Fibroblast of villous mesenchyme (primary cell): ENCODE data around the gene MAL. TPM values are rescaled to one million over a fixed set of nuclear protein-coding genes. Genes with fewer than 3 reads are reported as not detected.

Source experiments
- DNase-seq: peaks from one replicate; pipeline ENCODE4 v3.0.0-alpha.2; 2010; ENCODE audit warnings: low read depth
- H3K4me3 ChIP-seq: 2 replicates; pipeline ENCODE4 v1.5.1; 2011; ENCODE audit warnings: low read depth, mild to moderate bottlenecking, low read length
- CTCF ChIP-seq: IDR thresholded peaks from 2 replicates; pipeline ENCODE4 v1.5.1; 2012; ENCODE audit warnings: low read depth, mild to moderate bottlenecking, low read length; ENCODE audit not compliant: insufficient read depth
- total RNA-seq: library from RNA; depleted of rRNA; stranded (reverse); fragments of >200 nt; gene quantifications from 2 replicates; pipeline ENCODE4 v1.2.3, GENCODE V29; 2012

MAL gene
- total RNA-seq, 1 donor, result not detected

- no peak for DNase-seq
- TF ChIP-seq CTCF, result no peak
- no peak overlapping the region for H3K4me3 ChIP-seq
Observed at GRCh38 chr2:94992360-94992759, 33.1 kb upstream of the MAL start.

- no peak for TF ChIP-seq CTCF
- DNase-seq, result no peak
- no peak overlapping the region for H3K4me3 ChIP-seq
Observed at GRCh38 chr2:94993176-94994062, 32.1 kb upstream of the MAL start.

GRCh38 chr2:94994063-94994913, 31.2 kb upstream of the MAL start:
- no peak for TF ChIP-seq CTCF
- H3K4me3 ChIP-seq, result no peak overlapping the region
- no peak for DNase-seq

- no peak for DNase-seq
- no peak for TF ChIP-seq CTCF
- H3K4me3 ChIP-seq, result no peak overlapping the region
Observed at GRCh38 chr2:94994914-94995552, 30.5 kb upstream of the MAL start.

GRCh38 chr2:94995553-94996304, 29.8 kb upstream of the MAL start:
- no peak for TF ChIP-seq CTCF
- no peak for DNase-seq
- no peak overlapping the region for H3K4me3 ChIP-seq
